ENCODE measurements around the gene FERMT1.
A peak's percentile ranks its signal among the peaks of the same experiment; 100 is the strongest.
"Not testable (repeated sequence)": the region's sequence is repeated elsewhere in the genome, so short reads cannot be mapped to it uniquely, and the experiment has no call there.

The FERMT1 gene

DNA sequence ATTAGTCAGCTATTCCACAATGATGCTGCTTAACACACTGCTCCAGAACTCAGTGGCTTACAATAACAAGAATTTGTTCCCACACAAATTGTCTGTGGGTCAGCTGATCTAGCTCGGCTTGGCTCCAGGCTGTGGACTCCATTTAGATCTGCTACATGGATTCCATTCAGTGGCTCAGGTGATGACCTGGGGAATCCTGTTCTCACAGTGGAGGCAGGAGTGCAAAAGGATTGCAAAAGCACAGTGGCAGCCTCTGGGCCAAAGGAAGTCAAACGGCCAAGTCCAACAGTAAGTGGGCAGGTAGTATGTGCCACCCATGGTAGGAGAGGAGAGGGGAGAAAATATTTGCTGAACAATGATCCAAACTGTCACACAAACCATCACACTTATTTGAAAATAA is 53.2 kb downstream of the FERMT1 start:
- Histone ChIP-seq H3K9ac (ENCODE audit: low read depth, low read length) (no peak overlapping the region), H3K4me1 (ENCODE audit: insufficient read depth, low read length) (no peaks in the 10 kb centered on the region), H3K27me3 (ENCODE audit: insufficient read depth, low read length) (no peaks in the 10 kb centered on the region), H3K27ac (ENCODE audit: low read depth, low read length) (no peak overlapping the region), H3K36me3 (ENCODE audit: insufficient read depth, low read length) (0 out of 2 replicates have a peak, but pooled peaks cover 2% of the 10 kb centered on the region), H3K9me3 (ENCODE audit: insufficient read depth, low read depth, low read length) (no peaks in the 10 kb centered on the region), H3K4me3 (ENCODE audit: low read length) (no peak overlapping the region)
- 93% methylated on average over 2 of the region's 2 CpGs for WGBS

DNA sequence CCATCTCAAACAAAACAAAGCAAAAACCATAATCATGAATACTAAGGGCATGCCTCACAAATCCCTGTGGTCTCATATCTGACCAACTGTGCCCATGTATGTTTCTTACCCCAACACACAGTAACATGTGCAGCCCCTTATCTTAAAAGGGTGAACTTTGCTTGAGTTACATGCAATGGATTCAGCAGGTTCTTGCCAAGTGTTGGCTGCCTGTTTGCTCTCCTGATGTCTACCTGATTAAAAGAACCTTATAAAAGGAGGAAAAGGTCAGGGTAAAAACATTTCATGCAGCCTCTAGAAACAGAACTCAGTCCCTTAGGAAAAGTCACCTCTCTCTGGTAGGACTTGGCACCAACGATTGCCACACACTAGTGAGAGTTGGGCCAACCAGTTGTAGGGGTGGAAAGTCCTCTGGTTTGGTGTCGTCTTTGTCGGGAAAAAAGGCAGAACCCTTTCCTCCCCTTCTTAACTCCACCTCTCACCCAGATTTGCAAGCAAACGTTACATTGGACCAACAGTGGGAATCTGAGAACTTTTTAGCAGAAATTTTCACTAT is 55.0 kb downstream of the FERMT1 start:
- WGBS: 94% methylated on average over 4 of the region's 4 CpGs
- no peak overlapping the region for H3K27ac ChIP-seq (ENCODE audit: low read depth, low read length)
- no peak overlapping the region for H3K4me3 ChIP-seq (ENCODE audit: low read length)

DNA sequence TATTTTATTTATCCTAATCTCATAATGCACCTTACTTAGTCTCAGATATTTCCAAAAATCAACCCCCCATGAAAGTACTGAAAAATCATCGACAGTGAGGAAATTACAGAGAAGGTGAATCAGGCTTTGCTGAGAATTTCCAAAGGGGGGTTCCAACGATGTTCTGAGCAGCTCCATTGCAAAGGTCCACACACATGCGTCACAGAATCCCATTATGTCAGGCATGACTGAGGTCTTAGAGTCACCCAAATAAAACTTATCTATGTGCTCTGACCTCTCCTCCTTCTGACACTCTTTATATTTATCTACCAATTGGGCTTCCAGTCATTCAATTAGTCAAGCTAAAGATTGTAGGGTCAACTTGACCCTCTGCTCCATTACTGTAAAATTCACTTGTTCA is 56.2 kb downstream of the FERMT1 start:
- H3K9me3 ChIP-seq (ENCODE audit: insufficient read depth, low read depth, low read length): no peaks in the 10 kb centered on the region
- WGBS: 92% methylated on average over 3 of the region's 3 CpGs
- H3K4me3 ChIP-seq (ENCODE audit: low read length): no peak overlapping the region
- no peak overlapping the region for H3K27ac ChIP-seq (ENCODE audit: low read depth, low read length)
- H3K36me3 ChIP-seq (ENCODE audit: insufficient read depth, low read length): no peaks in the 10 kb centered on the region
- H3K27me3 ChIP-seq (ENCODE audit: insufficient read depth, low read length): no peaks in the 10 kb centered on the region
- no peaks in the 10 kb centered on the region for H3K4me1 ChIP-seq (ENCODE audit: insufficient read depth, low read length)
- H3K9ac ChIP-seq (ENCODE audit: low read depth, low read length): no peak overlapping the region

More for the DNA sequence above, 55.0 kb downstream of the FERMT1 start:
- Histone ChIP-seq H3K9me3 (ENCODE audit: insufficient read depth, low read depth, low read length) (no peaks in the 10 kb centered on the region), H3K36me3 (ENCODE audit: insufficient read depth, low read length) (no peaks in the 10 kb centered on the region), H3K4me1 (ENCODE audit: insufficient read depth, low read length) (no peaks in the 10 kb centered on the region), H3K27me3 (ENCODE audit: insufficient read depth, low read length) (no peaks in the 10 kb centered on the region), H3K9ac (ENCODE audit: low read depth, low read length) (no peak overlapping the region)

- no peaks in the 10 kb centered on the region for H3K27me3 ChIP-seq (ENCODE audit: insufficient read depth, low read length)
- no peak overlapping the region for H3K27ac ChIP-seq (ENCODE audit: low read depth, low read length)
- H3K9ac ChIP-seq (ENCODE audit: low read depth, low read length): no peak overlapping the region
- H3K4me1 ChIP-seq (ENCODE audit: insufficient read depth, low read length): no peaks in the 10 kb centered on the region
- H3K36me3 ChIP-seq (ENCODE audit: insufficient read depth, low read length): no peaks in the 10 kb centered on the region
- no peaks in the 10 kb centered on the region for H3K9me3 ChIP-seq (ENCODE audit: insufficient read depth, low read depth, low read length)
- 74% methylated on average over 2 of the region's 2 CpGs for WGBS
- H3K4me3 ChIP-seq (ENCODE audit: low read length): no peak overlapping the region
These were observed 61.3 kb downstream of the FERMT1 start for GRCh38 chr20:6061544-6061943.

DNA sequence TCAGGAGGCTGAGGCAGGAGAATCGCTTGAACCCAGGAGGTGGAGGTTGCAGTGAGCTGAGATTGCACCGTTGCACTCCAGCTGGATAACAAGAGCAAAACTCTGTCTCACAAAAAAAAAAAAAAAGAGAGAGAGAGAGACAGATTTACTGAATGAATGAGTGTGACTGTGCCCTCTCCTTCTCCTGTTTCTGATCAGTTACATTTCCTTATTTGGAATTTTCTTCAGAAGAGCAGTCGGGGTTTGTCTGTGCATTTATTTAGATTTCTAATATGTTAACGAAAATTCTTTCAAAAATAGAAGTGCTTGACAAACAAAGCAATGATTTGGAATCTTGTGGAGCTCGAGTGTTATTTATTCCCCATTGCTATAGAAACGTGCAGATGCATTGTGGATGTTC is 62.6 kb downstream of the FERMT1 start:
- no peak overlapping the region for H3K4me3 ChIP-seq (ENCODE audit: low read length)
- H3K27ac ChIP-seq (ENCODE audit: low read depth, low read length): no peak overlapping the region
- H3K9ac ChIP-seq (ENCODE audit: low read depth, low read length): no peak overlapping the region
- WGBS: 89% methylated on average over 4 of the region's 6 CpGs
- no peaks in the 10 kb centered on the region for H3K9me3 ChIP-seq (ENCODE audit: insufficient read depth, low read depth, low read length)
- H3K4me1 ChIP-seq (ENCODE audit: insufficient read depth, low read length): no peaks in the 10 kb centered on the region; the same call in 1 of the 2 replicates
- H3K36me3 ChIP-seq (ENCODE audit: insufficient read depth, low read length): no peaks in the 10 kb centered on the region
- H3K27me3 ChIP-seq (ENCODE audit: insufficient read depth, low read length): no peaks in the 10 kb centered on the region; the same call in 1 of the 2 replicates

DNA sequence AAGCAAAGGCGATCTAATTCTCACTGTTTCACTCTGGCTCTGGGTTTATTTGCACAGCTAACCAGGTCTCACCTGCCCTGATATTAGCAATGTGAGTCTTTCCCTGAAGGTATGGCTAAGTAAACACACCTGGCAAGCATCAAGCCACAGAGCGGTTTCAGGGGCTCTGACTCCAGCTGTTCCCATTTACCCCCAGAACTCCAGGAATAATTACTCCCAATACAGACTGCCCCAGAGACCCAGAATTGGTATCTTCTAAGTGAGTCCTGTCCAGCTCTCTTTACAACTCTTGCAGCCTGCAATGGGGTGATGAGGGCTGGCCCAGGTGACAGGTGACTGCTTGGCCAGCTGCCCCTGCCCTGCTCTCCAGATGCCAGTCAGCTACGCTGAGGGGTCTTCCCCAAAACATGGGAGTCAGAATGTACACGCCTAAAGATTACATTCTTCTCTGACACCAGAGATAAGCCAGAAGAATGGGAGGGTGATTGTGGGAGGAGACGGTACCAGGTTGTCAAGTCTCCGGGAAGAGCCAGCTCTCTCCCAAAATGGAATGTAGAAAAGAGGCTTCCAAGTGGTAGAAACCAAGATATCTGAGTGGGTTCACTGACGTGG is 64.0 kb downstream of the FERMT1 start:
- H3K36me3 ChIP-seq (ENCODE audit: insufficient read depth, low read length): no peaks in the 10 kb centered on the region
- H3K4me1 ChIP-seq (ENCODE audit: insufficient read depth, low read length): peaks cover 7% of the 10 kb centered on the region
- H3K27me3 ChIP-seq (ENCODE audit: insufficient read depth, low read length): peaks cover 6% of the 10 kb centered on the region
- 86% methylated on average over 7 of the region's 7 CpGs for WGBS
- 0 out of 2 replicates have a peak overlapping the region, but pooled peaks have one; percentile 22 for H3K27ac ChIP-seq (ENCODE audit: low read depth, low read length)
- H3K4me3 ChIP-seq (ENCODE audit: low read length): no peak overlapping the region
- H3K9me3 ChIP-seq (ENCODE audit: insufficient read depth, low read depth, low read length): no peaks in the 10 kb centered on the region
- no peak overlapping the region for H3K9ac ChIP-seq (ENCODE audit: low read depth, low read length)

DNA sequence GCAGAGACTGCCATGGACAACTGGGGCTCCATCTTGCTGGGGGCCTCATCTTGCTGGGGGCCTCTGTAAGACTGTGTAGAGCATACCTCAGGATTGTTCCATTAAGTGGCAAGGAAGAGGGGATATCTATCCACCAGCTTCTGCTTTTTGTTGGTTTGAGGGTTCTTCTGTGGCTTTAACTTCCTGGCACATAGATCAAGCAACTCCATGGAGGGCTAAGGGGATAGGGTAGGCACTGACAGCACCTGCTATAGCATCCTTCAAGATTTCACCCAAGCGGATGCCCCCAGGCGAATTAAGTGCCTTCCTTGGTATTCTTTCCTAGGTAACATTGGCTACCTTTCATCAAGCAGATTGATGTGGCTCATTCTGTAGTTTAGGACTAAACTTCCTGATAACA is 65.1 kb downstream of the FERMT1 start:
- Histone ChIP-seq H3K4me3 (ENCODE audit: low read length) (no peak overlapping the region), H3K27ac (ENCODE audit: low read depth, low read length) (no peak overlapping the region), H3K27me3 (ENCODE audit: insufficient read depth, low read length) (peaks cover 17% of the 10 kb centered on the region), H3K36me3 (ENCODE audit: insufficient read depth, low read length) (no peaks in the 10 kb centered on the region), H3K9ac (ENCODE audit: low read depth, low read length) (no peak overlapping the region), H3K4me1 (ENCODE audit: insufficient read depth, low read length) (peaks cover 17% of the 10 kb centered on the region), H3K9me3 (ENCODE audit: insufficient read depth, low read depth, low read length) (no peaks in the 10 kb centered on the region)
- 94% methylated on average over 2 of the region's 2 CpGs for WGBS

DNA sequence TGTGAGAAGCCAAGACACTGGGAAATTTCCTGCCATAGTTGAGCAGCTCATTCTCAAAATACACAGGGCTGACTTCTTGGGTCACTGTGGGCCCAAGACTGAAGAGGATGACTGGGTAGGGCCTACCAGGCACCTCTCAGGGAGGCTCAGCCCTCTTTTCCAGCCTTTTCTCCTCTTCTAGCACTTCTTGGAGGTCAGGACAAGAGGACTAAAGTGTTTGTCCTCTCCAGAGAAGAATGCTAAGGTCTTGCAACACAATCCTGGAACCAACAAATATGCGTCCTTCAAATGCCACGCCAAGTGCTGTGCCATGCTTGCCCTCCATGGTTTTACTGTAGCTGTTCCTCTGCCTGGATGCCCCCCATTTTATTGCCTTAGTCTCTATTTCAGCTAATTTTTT is 65.7 kb downstream of the FERMT1 start:
- Histone ChIP-seq H3K36me3 (ENCODE audit: insufficient read depth, low read length) (no peaks in the 10 kb centered on the region), H3K27me3 (ENCODE audit: insufficient read depth, low read length) (peaks cover 23% of the 10 kb centered on the region), H3K27ac (ENCODE audit: low read depth, low read length) (no peak overlapping the region), H3K4me1 (ENCODE audit: insufficient read depth, low read length) (peaks cover 17% of the 10 kb centered on the region), H3K4me3 (ENCODE audit: low read length) (no peak overlapping the region), H3K9me3 (ENCODE audit: insufficient read depth, low read depth, low read length) (no peaks in the 10 kb centered on the region), H3K9ac (ENCODE audit: low read depth, low read length) (no peak overlapping the region)
- WGBS: 96% methylated on average over 2 of the region's 2 CpGs

GRCh38 chr20:6055981-6056569 is 66.8 kb downstream of the FERMT1 start:
- 93% methylated on average over 9 of the region's 9 CpGs for WGBS
- Histone ChIP-seq H3K27ac (ENCODE audit: low read depth, low read length) (no peak overlapping the region), H3K4me1 (ENCODE audit: insufficient read depth, low read length) (peaks cover 25% of the 10 kb centered on the region), H3K27me3 (ENCODE audit: insufficient read depth, low read length) (peaks cover 33% of the 10 kb centered on the region), H3K4me3 (ENCODE audit: low read length) (no peak overlapping the region), H3K9ac (ENCODE audit: low read depth, low read length) (no peak overlapping the region), H3K9me3 (ENCODE audit: insufficient read depth, low read depth, low read length) (no peaks in the 10 kb centered on the region), H3K36me3 (ENCODE audit: insufficient read depth, low read length) (no peaks in the 10 kb centered on the region)

GRCh38 chr20:6055161-6055783 is 67.6 kb downstream of the FERMT1 start:
- Histone ChIP-seq H3K27me3 (ENCODE audit: insufficient read depth, low read length) (peaks cover 41% of the 10 kb centered on the region), H3K27ac (ENCODE audit: low read depth, low read length) (no peak overlapping the region), H3K4me1 (ENCODE audit: insufficient read depth, low read length) (peaks cover 25% of the 10 kb centered on the region), H3K9me3 (ENCODE audit: insufficient read depth, low read depth, low read length) (no peaks in the 10 kb centered on the region), H3K36me3 (ENCODE audit: insufficient read depth, low read length) (no peaks in the 10 kb centered on the region), H3K9ac (ENCODE audit: low read depth, low read length) (no peak overlapping the region), H3K4me3 (ENCODE audit: low read length) (no peak overlapping the region)
- 85% methylated on average over 9 of the region's 10 CpGs for WGBS

DNA sequence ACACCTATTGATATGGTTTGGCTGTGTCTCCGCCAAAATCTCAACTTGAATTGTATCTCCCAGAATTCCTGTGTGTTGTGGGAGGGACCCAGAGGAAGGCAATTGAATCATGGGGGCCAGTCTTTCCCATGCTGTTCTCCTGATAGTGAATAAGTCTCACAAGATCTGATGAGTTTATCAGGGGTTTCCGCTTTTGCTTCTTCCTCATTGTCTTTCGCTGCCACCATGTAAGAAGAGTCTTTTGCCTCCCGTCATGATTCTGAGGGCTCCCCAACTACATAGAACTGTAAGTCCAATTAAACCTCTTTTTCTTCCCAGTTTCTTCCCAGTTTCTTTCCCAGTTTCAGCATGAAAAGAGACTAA is 68.2 kb downstream of the FERMT1 start:
- 89% methylated on average over 4 of the region's 4 CpGs for WGBS
- not testable (repeated sequence) for H3K36me3 ChIP-seq (ENCODE audit: insufficient read depth, low read length); H3K9ac ChIP-seq (ENCODE audit: low read depth, low read length)

More for the DNA sequence above, 68.2 kb downstream of the FERMT1 start:
- not testable (repeated sequence) for H3K4me3 ChIP-seq (ENCODE audit: low read length); H3K27ac ChIP-seq (ENCODE audit: low read depth, low read length); H3K9me3 ChIP-seq (ENCODE audit: insufficient read depth, low read depth, low read length)
- peaks cover 25% of the 10 kb centered on the region for H3K4me1 ChIP-seq (ENCODE audit: insufficient read depth, low read length)
- peaks cover 47% of the 10 kb centered on the region for H3K27me3 ChIP-seq (ENCODE audit: insufficient read depth, low read length)

Data from HUES64 (cell line).